HG03108 (cell line): ENCODE measurements around the gene CTF1.

Experiments used
- ATAC-seq: cut with Tn5 transposase; IDR thresholded peaks from one replicate; pipeline ENCODE4 v1.9.1; 2021; ENCODE audit warnings: moderate library complexity; ENCODE audit not compliant: unreplicated experiment

Gene CTF1

GRCh38 chr16:30951750-30952149 is 55.3 kb downstream of the CTF1 start:
- no peak for ATAC-seq

GRCh38 chr16:30953111-30953510 is 56.7 kb downstream of the CTF1 start:
- ATAC-seq, result no peak
